Activated CD4-positive, alpha-beta T cell treated with anti-CD3 and anti-CD28 coated beads, Interleukin-2, amount 50 U/mL, for 4 hours (primary cell): Measurements from ENCODE around the gene ZNF335.

Source experiments
- DNase-seq, 2 experiments: peaks; one replicate each; pipeline ENCODE4 v3.0.0-alpha.2; 2020

The ZNF335 gene

GRCh38 chr20:45971675-45972499 lies at the start of gene ZNF335:
Gene ZNF335, minus strand, starts transcription at chr20:45972203. Its CDS starts 793 bp downstream, at chr20:45971410.
- DNase-seq = peak; percentile 92 to 93

GRCh38 chr20:46020555-46020954 lies 48.6 kb upstream of the ZNF335 start:
- DNase-seq = no peak

- no peak for DNase-seq
These were observed 46.6 kb upstream of the ZNF335 start for GRCh38 chr20:46018611-46019010.

- no peak for DNase-seq
These were observed 46.1 kb upstream of the ZNF335 start for GRCh38 chr20:46018112-46018511.

- DNase-seq = no peak
These were observed 45.3 kb upstream of the ZNF335 start for GRCh38 chr20:46017272-46017671.

- DNase-seq = no peak
These were observed 42.8 kb upstream of the ZNF335 start for GRCh38 chr20:46014517-46015396.

GRCh38 chr20:46013829-46014516 lies 42.0 kb upstream of the ZNF335 start:
- DNase-seq = peak; percentile 56 to 61

- no peak for DNase-seq
These were observed 41.4 kb upstream of the ZNF335 start for GRCh38 chr20:46013322-46013828.

GRCh38 chr20:46012921-46013320 lies 40.9 kb upstream of the ZNF335 start:
- DNase-seq = no peak

GRCh38 chr20:46011631-46012482 lies 39.9 kb upstream of the ZNF335 start:
- DNase-seq = no peak

GRCh38 chr20:46010491-46011391 lies 38.7 kb upstream of the ZNF335 start:
- DNase-seq = peak; percentile 40

- DNase-seq = no peak
These were observed 37.8 kb upstream of the ZNF335 start for GRCh38 chr20:46009816-46010215.

- DNase-seq = no peak
These were observed 35.7 kb upstream of the ZNF335 start for GRCh38 chr20:46007671-46008070.

- no peak for DNase-seq
These were observed 35.0 kb upstream of the ZNF335 start for GRCh38 chr20:46006964-46007363.

- DNase-seq = no peak
These were observed 34.2 kb upstream of the ZNF335 start for GRCh38 chr20:46006022-46006705.

GRCh38 chr20:46004889-46005473 lies 33.0 kb upstream of the ZNF335 start:
- no peak for DNase-seq

GRCh38 chr20:46004187-46004586 lies 32.2 kb upstream of the ZNF335 start:
- no peak for DNase-seq

- DNase-seq = no peak
These were observed 30.0 kb upstream of the ZNF335 start for GRCh38 chr20:46002008-46002407.

- DNase-seq = no peak
These were observed 29.5 kb upstream of the ZNF335 start for GRCh38 chr20:46001498-46001897.
